HG03139 (cell line): Measurements from ENCODE around the gene GABPB2.

ENCODE experiments used
- ATAC-seq: cut with Tn5 transposase; IDR thresholded peaks from one replicate; pipeline ENCODE4 v1.9.1; 2021; ENCODE audit not compliant: unreplicated experiment

GABPB2 gene

DNA sequence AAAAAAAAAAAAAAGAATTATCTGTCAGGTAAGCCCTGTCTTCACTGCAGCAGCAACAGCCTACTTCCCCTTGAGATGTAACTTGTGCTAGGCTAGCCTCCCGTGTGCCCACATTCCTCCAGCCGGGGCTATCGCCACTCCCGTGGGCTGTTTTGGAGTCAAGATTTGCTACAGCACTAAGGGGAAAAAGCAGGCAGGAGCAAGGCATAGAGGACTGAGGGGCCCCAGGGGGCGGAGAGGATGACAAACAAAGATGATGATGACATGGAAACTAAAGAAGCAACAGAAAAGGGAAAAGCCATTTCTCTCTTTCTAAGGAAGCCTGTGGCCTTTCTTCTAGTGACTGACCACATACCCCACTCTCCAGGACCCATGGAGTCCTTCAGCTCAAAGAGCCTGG is 87.8 kb downstream of the GABPB2 start:
- no peak for ATAC-seq

DNA sequence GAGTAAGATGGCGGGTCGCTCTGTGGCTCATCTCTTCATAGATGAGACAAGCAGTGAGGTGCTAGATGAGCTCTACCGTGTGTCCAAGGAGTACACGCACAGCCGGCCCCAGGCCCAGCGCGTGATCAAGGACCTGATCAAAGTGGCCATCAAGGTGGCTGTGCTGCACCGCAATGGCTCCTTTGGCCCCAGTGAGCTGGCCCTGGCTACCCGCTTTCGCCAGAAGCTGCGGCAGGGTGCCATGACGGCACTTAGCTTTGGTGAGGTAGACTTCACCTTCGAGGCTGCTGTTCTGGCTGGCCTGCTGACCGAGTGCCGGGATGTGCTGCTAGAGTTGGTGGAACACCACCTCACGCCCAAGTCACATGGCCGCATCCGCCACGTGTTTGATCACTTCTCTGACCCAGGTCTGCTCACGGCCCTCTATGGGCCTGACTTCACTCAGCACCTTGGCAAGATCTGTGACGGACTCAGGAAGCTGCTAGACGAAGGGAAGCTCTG is 88.2 kb downstream of the GABPB2 start:
- ATAC-seq = no peak

DNA sequence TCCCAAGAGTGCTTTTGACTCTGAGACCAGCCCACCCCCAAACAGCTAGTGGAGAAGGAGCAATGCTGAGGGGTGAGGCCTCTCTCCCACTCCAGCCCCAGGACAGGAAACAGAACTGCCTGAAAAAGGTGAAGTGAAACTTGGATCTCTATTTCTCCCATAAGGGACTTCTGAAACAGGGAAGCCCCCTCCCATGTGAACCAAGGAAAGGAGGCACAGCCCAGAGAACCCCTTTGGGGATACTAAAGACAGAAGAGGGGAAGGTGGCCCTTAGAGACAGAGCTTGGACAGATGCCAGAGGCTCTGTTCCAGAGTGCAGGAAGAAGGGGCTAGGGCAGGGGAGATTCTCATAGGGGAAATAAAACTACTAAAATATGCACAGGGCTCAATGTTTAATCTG is 88.8 kb downstream of the GABPB2 start:
- ATAC-seq = no peak

DNA sequence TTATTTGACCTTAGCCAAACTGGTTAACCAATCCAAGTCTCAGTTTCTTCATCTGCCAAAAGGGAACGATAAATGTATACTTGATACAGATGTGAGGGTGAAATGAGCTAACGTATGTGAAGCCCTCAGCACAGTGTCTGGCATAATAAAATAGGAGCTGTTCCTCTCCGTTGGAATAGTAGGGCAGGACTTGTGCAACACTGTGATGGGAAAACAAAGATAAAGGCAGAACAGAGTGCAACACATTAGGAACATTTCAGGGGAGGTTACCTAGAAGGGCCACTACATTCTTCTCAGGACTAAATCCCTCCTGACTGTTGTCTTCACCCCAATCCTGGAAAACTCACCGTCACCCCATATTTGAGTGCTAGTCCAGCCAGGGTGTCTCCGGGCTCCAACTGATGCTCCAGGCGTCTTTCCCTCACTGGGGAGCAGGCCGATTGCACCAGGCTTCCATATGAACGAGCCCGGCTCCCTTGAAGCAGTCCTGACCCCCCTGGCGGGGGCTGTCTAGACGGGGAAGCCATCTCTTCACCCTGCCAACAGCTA is 94.2 kb downstream of the GABPB2 start:
- no peak for ATAC-seq

DNA sequence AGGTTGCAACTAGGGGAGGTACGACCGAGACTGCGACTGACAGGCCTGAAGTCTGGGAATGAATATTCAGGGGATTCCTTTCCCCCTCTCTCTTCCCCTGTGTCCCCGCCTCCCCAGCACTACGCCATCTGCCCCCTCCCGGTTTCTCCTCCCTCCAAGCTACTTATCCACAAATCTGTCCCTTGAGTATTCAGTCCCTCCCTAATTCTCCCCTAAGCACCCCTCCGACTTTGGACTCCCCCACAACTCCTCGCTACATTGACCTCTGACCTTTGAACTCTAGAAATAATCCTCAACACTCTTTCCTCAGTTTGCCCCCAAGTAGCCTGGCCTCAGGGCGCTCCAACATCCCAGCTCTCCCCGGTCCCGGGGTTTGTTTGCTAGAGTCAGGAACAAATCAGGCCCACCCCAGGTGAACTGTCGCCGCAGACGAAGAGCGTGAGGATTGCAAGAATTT is 94.7 kb downstream of the GABPB2 start:
- ATAC-seq = no peak

DNA sequence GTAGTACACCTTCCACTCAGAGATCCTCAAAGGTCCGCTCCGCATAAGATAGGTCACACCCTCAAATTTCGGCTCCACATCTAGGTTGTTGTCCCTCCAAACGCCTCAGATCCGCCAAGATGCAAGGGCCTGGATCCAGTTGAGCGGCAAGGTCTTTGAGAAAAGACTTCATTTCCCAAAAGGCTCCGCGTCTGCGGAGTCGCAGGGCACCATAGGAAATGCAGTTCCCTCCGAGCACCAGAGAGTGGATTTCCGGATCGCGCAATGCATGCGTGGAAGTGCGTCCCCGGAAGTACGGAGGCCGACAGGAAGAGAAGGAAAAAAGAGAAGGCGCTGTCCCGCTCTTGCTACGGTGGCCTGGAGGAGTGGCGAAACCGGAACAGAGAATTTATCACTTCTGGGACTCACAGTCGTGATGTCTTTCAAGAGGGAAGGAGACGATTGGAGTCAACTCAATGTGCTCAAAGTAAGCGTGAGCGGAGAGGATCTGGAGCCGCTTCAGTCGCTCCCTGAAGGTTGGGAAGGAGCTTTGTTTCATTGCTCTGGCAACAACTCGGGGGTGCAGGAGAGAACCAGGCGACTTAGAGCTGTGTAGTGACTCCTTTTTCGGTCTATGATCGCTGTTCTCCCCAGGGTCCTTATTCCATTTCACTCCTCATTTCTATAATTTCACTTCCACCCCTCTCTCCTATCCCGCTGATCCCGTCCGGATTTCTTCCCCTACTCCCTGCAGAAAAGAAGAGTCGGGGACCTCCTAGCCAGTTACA is 95.4 kb downstream of the GABPB2 start, which contains the start of the genes LYSMD1 and SCNM1:
LYSMD1 (minus strand) TSS at position 165 of the 767 bp plus-strand sequence. CDS start 644 bp downstream, outside the sequence.
SCNM1 (plus strand) TSS at position 407 of the 767 bp plus-strand sequence; CDS start at position 416, 9 bp downstream.
- peak; percentile 79 for ATAC-seq

DNA sequence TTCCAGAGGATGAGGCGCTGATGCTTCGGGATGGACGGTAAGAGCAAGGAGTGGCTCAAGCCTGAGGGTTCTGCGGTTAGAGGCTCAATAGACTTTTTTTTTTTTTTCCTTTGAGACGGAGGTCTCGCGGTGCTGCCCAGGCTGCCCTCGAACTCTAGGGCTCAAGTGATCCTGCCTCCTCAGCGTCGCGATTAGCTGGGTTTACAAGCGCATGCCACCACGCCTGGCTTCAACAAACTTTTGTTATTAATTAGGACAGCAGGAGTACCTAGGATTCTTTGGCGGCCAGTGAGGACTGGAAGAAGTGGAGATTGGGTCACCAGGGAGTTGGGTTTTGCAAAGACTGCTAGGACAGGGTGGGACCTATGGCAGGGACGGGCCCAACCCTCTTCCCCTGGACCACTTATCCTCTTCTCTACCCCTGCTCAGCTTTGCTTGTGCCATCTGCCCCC is 96.0 kb downstream of the GABPB2 start:
- ATAC-seq = no peak

DNA sequence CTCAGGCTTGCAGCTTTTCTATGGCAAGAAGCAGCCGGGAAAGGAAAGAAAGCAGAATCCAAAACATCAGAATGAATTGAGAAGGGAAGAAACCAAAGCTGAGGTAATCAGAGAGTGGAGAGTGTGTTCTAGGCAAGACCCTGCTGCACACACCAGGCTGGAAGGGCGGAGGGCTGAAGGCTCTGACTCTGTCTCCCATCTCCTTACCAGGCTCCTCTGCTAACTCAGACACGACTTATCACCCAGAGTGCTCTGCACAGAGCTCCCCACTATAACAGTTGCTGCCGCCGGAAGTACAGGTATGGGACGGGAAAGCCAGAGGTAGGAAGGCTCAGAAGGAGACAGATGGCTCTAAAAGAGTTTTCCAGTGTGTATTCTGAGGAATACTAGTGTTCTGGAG is 96.6 kb downstream of the GABPB2 start:
- ATAC-seq = no peak

DNA sequence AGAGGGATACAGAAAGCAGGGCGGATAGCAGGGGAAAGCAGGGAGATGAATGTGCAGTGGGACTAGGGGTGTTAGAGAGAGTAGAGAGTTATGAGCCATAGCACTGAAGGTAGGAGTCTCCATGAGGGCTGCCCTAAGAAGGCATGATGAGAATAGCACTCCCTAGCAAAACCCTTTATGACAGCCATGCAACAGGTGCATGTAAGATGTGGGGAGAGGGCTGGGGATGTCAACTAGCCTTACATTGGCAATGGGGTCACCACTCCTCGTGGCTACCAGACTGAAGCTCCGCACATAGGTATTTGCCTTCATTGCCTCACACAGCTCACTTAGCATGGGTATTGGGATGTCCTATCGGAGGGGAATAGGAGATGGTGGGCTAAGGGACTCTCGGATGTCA is 100.6 kb downstream of the GABPB2 start:
- no peak for ATAC-seq
